WTC11 (cell line): ENCODE data around the gene TMEM86B. TPM values are rescaled to one million over a fixed set of nuclear protein-coding genes. Genes with fewer than 3 reads are reported as not detected.
A peak's percentile ranks its signal among the peaks of the same experiment; 100 is the strongest.

Experiments used
- ESRRA ChIP-seq: sonication (generic); formaldehyde crosslinking; IDR thresholded peaks from 2 replicates; pipeline ENCODE4 v1.8.1; 2022; ENCODE audit warnings: mild to moderate bottlenecking, missing genetic modification reagents, borderline replicate concordance
- ETV6 ChIP-seq: sonication (generic); formaldehyde crosslinking; IDR thresholded peaks from 2 replicates; pipeline ENCODE4 v1.8.1; 2022; ENCODE audit warnings: mild to moderate bottlenecking, missing genetic modification reagents
- FOXP1 ChIP-seq: sonication (generic); formaldehyde crosslinking; IDR thresholded peaks from 2 replicates; pipeline ENCODE4 v1.8.0; 2022; ENCODE audit warnings: missing genetic modification reagents, mild to moderate bottlenecking, moderate library complexity, borderline replicate concordance
- HMGA2 ChIP-seq: fragments of 250-450 bp; sonication (Bioruptor Pico); IDR thresholded peaks from 2 replicates; pipeline ENCODE4 v1.4.0; 2021; ENCODE audit warnings: mild to moderate bottlenecking, moderate library complexity
- JUN ChIP-seq: sonication (generic); formaldehyde crosslinking; IDR thresholded peaks from 2 replicates; pipeline ENCODE4 v1.8.0; 2023; ENCODE audit warnings: mild to moderate bottlenecking, missing genetic modification reagents
- KAT7 ChIP-seq: sonication (generic); formaldehyde crosslinking; IDR thresholded peaks from 2 replicates; pipeline ENCODE4 v1.8.1; 2023; ENCODE audit warnings: missing genetic modification reagents, mild to moderate bottlenecking, borderline replicate concordance
- MLX ChIP-seq: sonication (generic); formaldehyde crosslinking; IDR thresholded peaks from 2 replicates; pipeline ENCODE4 v1.8.1; 2023; ENCODE audit warnings: mild to moderate bottlenecking, missing genetic modification reagents, moderate library complexity
- NFYB ChIP-seq: sonication (generic); formaldehyde crosslinking; conservative IDR thresholded peaks from 2 replicates; pipeline ENCODE4 v1.8.0; 2022; ENCODE audit warnings: low read depth, missing genetic modification reagents
- OVOL2 ChIP-seq: fragments of 250-450 bp; sonication (Bioruptor Pico); IDR thresholded peaks from 2 replicates; pipeline ENCODE4 v1.9.0; 2021; ENCODE audit warnings: mild to moderate bottlenecking, borderline replicate concordance
- SP1 ChIP-seq: sonication (generic); formaldehyde crosslinking; conservative IDR thresholded peaks from 2 replicates; pipeline ENCODE4 v1.8.1; 2022; ENCODE audit warnings: missing genetic modification reagents
- TEAD1 ChIP-seq: sonication (generic); formaldehyde crosslinking; IDR thresholded peaks from 2 replicates; pipeline ENCODE4 v1.8.0; 2022; ENCODE audit warnings: mild to moderate bottlenecking, missing genetic modification reagents
- ZNF219 ChIP-seq: sonication (generic); formaldehyde crosslinking; IDR thresholded peaks from 2 replicates; pipeline ENCODE4 v1.8.0; 2023; ENCODE audit warnings: missing genetic modification reagents, mild to moderate bottlenecking, borderline replicate concordance
- ZNF232 ChIP-seq: sonication (generic); formaldehyde crosslinking; IDR thresholded peaks from 2 replicates; pipeline ENCODE4 v1.8.0; 2022; ENCODE audit warnings: mild to moderate bottlenecking, missing genetic modification reagents
- ZNF423 ChIP-seq: fragments of 250-450 bp; sonication (Bioruptor Pico); IDR thresholded peaks from 2 replicates; pipeline ENCODE4 v2.1.2; 2022; ENCODE audit warnings: mild to moderate bottlenecking, moderate library complexity
- total RNA-seq: library from RNA; stranded (reverse); gene quantifications from 3 replicates; pipeline ENCODE4 v1.2.3, GENCODE V29; 2021
- TF ChIP-seq, protein P1 (sequence below): sonication (generic); formaldehyde crosslinking; IDR thresholded peaks from 2 replicates; pipeline ENCODE4 v1.8.1; 2022; ENCODE audit warnings: low read depth, mild to moderate bottlenecking, moderate library complexity, missing genetic modification reagents, borderline replicate concordance
- TF ChIP-seq, protein P2 (sequence below): sonication (generic); formaldehyde crosslinking; IDR thresholded peaks from 2 replicates; pipeline ENCODE4 v1.8.1; 2023; ENCODE audit warnings: mild to moderate bottlenecking, missing genetic modification reagents, moderate library complexity
- TF ChIP-seq, protein P3 (sequence below): sonication (generic); formaldehyde crosslinking; IDR thresholded peaks from 2 replicates; pipeline ENCODE4 v1.8.0; 2022; ENCODE audit warnings: mild to moderate bottlenecking, missing genetic modification reagents
- TF ChIP-seq, protein P4 (sequence below): sonication (generic); formaldehyde crosslinking; IDR thresholded peaks from 2 replicates; pipeline ENCODE4 v1.8.0; 2022; ENCODE audit warnings: mild to moderate bottlenecking, missing genetic modification reagents
- TF ChIP-seq, protein P5 (sequence below): sonication (generic); formaldehyde crosslinking; IDR thresholded peaks from 2 replicates; pipeline ENCODE4 v1.8.1; 2023; ENCODE audit warnings: mild to moderate bottlenecking, missing genetic modification reagents
- TF ChIP-seq, protein P6 (sequence below): sonication (generic); formaldehyde crosslinking; IDR thresholded peaks from 2 replicates; pipeline ENCODE4 v1.8.1; 2023; ENCODE audit warnings: mild to moderate bottlenecking, missing genetic modification reagents
- TF ChIP-seq, protein P7 (sequence below): fragments of 200-600 bp; IDR thresholded peaks from 2 replicates; pipeline ENCODE4 v1.8.0; 2022; ENCODE audit warnings: antibody characterized with exemption
- TF ChIP-seq, protein P8 (sequence below): fragments of 250-450 bp; sonication (Bioruptor Pico); IDR thresholded peaks from 2 replicates; pipeline ENCODE4 v1.8.0; 2021; ENCODE audit warnings: mild to moderate bottlenecking

Gene TMEM86B
- total RNA-seq, 1 experiment from 2014 or later = 4.2 TPM

- peak; percentile 68; the same call in 1 of the 2 replicates for TF ChIP-seq ZNF219 (CRISPR knock-in tag)
- peak; percentile 91 for TF ChIP-seq TEAD1
- TF ChIP-seq, protein P1, sequence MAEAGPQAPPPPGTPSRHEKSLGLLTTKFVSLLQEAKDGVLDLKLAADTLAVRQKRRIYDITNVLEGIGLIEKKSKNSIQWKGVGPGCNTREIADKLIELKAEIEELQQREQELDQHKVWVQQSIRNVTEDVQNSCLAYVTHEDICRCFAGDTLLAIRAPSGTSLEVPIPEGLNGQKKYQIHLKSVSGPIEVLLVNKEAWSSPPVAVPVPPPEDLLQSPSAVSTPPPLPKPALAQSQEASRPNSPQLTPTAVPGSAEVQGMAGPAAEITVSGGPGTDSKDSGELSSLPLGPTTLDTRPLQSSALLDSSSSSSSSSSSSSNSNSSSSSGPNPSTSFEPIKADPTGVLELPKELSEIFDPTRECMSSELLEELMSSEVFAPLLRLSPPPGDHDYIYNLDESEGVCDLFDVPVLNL (CRISPR knock-in tag) = peak; percentile 77; the same call in 1 of the 2 replicates
- TF ChIP-seq, protein P2, sequence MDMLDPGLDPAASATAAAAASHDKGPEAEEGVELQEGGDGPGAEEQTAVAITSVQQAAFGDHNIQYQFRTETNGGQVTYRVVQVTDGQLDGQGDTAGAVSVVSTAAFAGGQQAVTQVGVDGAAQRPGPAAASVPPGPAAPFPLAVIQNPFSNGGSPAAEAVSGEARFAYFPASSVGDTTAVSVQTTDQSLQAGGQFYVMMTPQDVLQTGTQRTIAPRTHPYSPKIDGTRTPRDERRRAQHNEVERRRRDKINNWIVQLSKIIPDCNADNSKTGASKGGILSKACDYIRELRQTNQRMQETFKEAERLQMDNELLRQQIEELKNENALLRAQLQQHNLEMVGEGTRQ (CRISPR knock-in tag) = peak; percentile 84
- TF ChIP-seq, protein P3, sequence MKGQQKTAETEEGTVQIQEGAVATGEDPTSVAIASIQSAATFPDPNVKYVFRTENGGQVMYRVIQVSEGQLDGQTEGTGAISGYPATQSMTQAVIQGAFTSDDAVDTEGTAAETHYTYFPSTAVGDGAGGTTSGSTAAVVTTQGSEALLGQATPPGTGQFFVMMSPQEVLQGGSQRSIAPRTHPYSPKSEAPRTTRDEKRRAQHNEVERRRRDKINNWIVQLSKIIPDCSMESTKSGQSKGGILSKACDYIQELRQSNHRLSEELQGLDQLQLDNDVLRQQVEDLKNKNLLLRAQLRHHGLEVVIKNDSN = peak; percentile 88
- TF ChIP-seq FOXP1 (CRISPR knock-in tag) = peak; percentile 96
- no peak for TF ChIP-seq OVOL2 (CRISPR knock-in tag)
- no peak for TF ChIP-seq HMGA2 (CRISPR knock-in tag)
- TF ChIP-seq JUN = peak; percentile 91
- TF ChIP-seq, protein P4, sequence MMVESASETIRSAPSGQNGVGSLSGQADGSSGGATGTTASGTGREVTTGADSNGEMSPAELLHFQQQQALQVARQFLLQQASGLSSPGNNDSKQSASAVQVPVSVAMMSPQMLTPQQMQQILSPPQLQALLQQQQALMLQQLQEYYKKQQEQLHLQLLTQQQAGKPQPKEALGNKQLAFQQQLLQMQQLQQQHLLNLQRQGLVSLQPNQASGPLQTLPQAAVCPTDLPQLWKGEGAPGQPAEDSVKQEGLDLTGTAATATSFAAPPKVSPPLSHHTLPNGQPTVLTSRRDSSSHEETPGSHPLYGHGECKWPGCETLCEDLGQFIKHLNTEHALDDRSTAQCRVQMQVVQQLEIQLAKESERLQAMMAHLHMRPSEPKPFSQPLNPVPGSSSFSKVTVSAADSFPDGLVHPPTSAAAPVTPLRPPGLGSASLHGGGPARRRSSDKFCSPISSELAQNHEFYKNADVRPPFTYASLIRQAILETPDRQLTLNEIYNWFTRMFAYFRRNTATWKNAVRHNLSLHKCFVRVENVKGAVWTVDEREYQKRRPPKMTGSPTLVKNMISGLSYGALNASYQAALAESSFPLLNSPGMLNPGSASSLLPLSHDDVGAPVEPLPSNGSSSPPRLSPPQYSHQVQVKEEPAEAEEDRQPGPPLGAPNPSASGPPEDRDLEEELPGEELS (CRISPR knock-in tag) = peak; percentile 96
- TF ChIP-seq ZNF423 (CRISPR knock-in tag) = no peak
- peak; percentile 40; the same call in 1 of the 2 replicates for TF ChIP-seq MLX (CRISPR knock-in tag)
- peak; percentile 85 for TF ChIP-seq ETV6 (CRISPR knock-in tag)
- peak; percentile 43; the same call in 1 of the 2 replicates for TF ChIP-seq NFYB (CRISPR knock-in tag)
- TF ChIP-seq ZNF232 (CRISPR knock-in tag) = 0 out of 2 replicates have a peak, but pooled peaks have one; percentile 67
- TF ChIP-seq KAT7 (CRISPR knock-in tag) = no peak; the same call in 1 of the 2 replicates
- TF ChIP-seq, protein P5, sequence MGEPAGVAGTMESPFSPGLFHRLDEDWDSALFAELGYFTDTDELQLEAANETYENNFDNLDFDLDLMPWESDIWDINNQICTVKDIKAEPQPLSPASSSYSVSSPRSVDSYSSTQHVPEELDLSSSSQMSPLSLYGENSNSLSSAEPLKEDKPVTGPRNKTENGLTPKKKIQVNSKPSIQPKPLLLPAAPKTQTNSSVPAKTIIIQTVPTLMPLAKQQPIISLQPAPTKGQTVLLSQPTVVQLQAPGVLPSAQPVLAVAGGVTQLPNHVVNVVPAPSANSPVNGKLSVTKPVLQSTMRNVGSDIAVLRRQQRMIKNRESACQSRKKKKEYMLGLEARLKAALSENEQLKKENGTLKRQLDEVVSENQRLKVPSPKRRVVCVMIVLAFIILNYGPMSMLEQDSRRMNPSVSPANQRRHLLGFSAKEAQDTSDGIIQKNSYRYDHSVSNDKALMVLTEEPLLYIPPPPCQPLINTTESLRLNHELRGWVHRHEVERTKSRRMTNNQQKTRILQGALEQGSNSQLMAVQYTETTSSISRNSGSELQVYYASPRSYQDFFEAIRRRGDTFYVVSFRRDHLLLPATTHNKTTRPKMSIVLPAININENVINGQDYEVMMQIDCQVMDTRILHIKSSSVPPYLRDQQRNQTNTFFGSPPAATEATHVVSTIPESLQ (CRISPR knock-in tag) = 0 out of 2 replicates have a peak, but pooled peaks have one; percentile 31
- TF ChIP-seq ESRRA (CRISPR knock-in tag) = peak; percentile 63; the same call in 1 of the 2 replicates
- TF ChIP-seq SP1 (CRISPR knock-in tag) = peak; percentile 81
- TF ChIP-seq, protein P6, sequence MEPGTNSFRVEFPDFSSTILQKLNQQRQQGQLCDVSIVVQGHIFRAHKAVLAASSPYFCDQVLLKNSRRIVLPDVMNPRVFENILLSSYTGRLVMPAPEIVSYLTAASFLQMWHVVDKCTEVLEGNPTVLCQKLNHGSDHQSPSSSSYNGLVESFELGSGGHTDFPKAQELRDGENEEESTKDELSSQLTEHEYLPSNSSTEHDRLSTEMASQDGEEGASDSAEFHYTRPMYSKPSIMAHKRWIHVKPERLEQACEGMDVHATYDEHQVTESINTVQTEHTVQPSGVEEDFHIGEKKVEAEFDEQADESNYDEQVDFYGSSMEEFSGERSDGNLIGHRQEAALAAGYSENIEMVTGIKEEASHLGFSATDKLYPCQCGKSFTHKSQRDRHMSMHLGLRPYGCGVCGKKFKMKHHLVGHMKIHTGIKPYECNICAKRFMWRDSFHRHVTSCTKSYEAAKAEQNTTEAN (CRISPR knock-in tag) = peak; percentile 94
- TF ChIP-seq, protein P7, sequence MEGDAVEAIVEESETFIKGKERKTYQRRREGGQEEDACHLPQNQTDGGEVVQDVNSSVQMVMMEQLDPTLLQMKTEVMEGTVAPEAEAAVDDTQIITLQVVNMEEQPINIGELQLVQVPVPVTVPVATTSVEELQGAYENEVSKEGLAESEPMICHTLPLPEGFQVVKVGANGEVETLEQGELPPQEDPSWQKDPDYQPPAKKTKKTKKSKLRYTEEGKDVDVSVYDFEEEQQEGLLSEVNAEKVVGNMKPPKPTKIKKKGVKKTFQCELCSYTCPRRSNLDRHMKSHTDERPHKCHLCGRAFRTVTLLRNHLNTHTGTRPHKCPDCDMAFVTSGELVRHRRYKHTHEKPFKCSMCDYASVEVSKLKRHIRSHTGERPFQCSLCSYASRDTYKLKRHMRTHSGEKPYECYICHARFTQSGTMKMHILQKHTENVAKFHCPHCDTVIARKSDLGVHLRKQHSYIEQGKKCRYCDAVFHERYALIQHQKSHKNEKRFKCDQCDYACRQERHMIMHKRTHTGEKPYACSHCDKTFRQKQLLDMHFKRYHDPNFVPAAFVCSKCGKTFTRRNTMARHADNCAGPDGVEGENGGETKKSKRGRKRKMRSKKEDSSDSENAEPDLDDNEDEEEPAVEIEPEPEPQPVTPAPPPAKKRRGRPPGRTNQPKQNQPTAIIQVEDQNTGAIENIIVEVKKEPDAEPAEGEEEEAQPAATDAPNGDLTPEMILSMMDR = no peak
- TF ChIP-seq, protein P8, sequence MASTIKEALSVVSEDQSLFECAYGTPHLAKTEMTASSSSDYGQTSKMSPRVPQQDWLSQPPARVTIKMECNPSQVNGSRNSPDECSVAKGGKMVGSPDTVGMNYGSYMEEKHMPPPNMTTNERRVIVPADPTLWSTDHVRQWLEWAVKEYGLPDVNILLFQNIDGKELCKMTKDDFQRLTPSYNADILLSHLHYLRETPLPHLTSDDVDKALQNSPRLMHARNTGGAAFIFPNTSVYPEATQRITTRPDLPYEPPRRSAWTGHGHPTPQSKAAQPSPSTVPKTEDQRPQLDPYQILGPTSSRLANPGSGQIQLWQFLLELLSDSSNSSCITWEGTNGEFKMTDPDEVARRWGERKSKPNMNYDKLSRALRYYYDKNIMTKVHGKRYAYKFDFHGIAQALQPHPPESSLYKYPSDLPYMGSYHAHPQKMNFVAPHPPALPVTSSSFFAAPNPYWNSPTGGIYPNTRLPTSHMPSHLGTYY (CRISPR knock-in tag) = no peak
These were observed 48.7 kb downstream of the TMEM86B start, which contains the start of gene SYT5 (continued) for GRCh38 chr19:55179606-55180484.
